ENCODE measurements around the gene NEAT1. TPM values are rescaled to one million over a fixed set of nuclear protein-coding genes. Genes with fewer than 3 reads are reported as not detected.

NEAT1 gene
- total RNA-seq, 1 experiment from 2014 or later: 564 TPM

GRCh38 chr11:65445101-65445603 lies 22.6 kb downstream of the NEAT1 start:
- Histone ChIP-seq H3K9me2 (ENCODE audit: insufficient read depth) (no peaks in the 10 kb centered on the region), H3K4me3 (replicated peaks in 1 of 2; ENCODE audit: low read depth in 1 of 2, low read length in 2 of 2) (no peak overlapping the region), H3K4me2 (ENCODE audit: low read length) (no peak overlapping the region), H3K79me2 (ENCODE audit: insufficient read depth, low read length) (no peaks in the 10 kb centered on the region; the same call in 1 of the 2 replicates), H3K36me3 (ENCODE audit: control insufficient read depth in 1 of 2, insufficient read depth in 2 of 2, low read length in 2 of 2) (no peaks in the 10 kb centered on the region), H3K4me1 (ENCODE audit: control insufficient read depth in 1 of 2, insufficient read depth in 2 of 2, low read length in 2 of 2) (peaks cover 19 to 28% of the 10 kb centered on the region in 2 experiments; a peak in 3 of 4 replicates), H3K27ac (ENCODE audit: low read depth, low read length) (peak overlapping the region; percentile 21; the same call in 1 of the 2 replicates), H2AFZ (ENCODE audit: low read depth, low read length, poor library complexity, severe bottlenecking) (no peak overlapping the region), H3K9ac (ENCODE audit: low read length) (no peak overlapping the region), H3K9me3 (ENCODE audit: control insufficient read depth in 1 of 2, insufficient read depth in 1 of 2, low read depth in 1 of 2, low read length in 2 of 2) (no peaks in the 10 kb centered on the region), H4K20me1 (ENCODE audit: insufficient read depth) (no peaks in the 10 kb centered on the region), H3K27me3 (ENCODE audit: insufficient read depth, low read length) (no peaks in the 10 kb centered on the region)
- CTCF ChIA-PET: interaction anchor here (0.7 to 2.7 kb wide), 2 partner anchors 24 to 28 kb away, joined by 3 to 14 read pairs; no protein-coding TSS in a partner anchor
- BruUV-seq (replicated peaks): no TSS peak
- RAD21 ChIA-PET (ENCODE audit: low non-redundant PET in 1 of 2, low total read pairs in 2 of 2, uncharacterized antibody in 2 of 2, unreplicated experiment in 2 of 2): no interaction called here
- POLR2A ChIA-PET: interaction anchor here (0.6 to 4.2 kb wide), 3 partner anchors 24 to 62 kb away, joined by 5 to 23 read pairs (median 18); partner anchors contain the start of gene MALAT1
- ATAC-seq: 0 out of 2 replicates have a peak, but pooled peaks have one; percentile 3
- no peak for DNase-seq (ENCODE audit: low read depth, low spot score)
- intact Hi-C loops (cut with micrococcal nuclease): no loop called here
- TF ChIP-seq CEBPB (IDR thresholded peaks at IDR 0.05; ENCODE audit: low read depth) (no peak), POLR2AphosphoS5 (IDR thresholded peaks at IDR 0.05; ENCODE audit: low read depth, low read length) (peak; percentile 13; the same call in 1 of the 2 replicates)

GRCh38 chr11:65445604-65446445 lies 23.2 kb downstream of the NEAT1 start:
- H3K36me3 ChIP-seq (ENCODE audit: control insufficient read depth in 1 of 2, insufficient read depth in 2 of 2, low read length in 2 of 2): no peaks in the 10 kb centered on the region
- H2AFZ ChIP-seq (ENCODE audit: low read depth, low read length, poor library complexity, severe bottlenecking): no peak overlapping the region
- RAD21 ChIA-PET (ENCODE audit: low non-redundant PET in 1 of 2, low total read pairs in 2 of 2, uncharacterized antibody in 2 of 2, unreplicated experiment in 2 of 2): no interaction called here
- POLR2A ChIA-PET: interaction anchor here (1.0 to 4.2 kb wide), 6 partner anchors 9 to 62 kb away, joined by 3 to 23 read pairs (median 4); partner anchors contain the start of genes MALAT1 and NEAT1
- H3K4me3 ChIP-seq (replicated peaks in 1 of 2; ENCODE audit: low read depth in 1 of 2, low read length in 2 of 2): no peak overlapping the region
- H4K20me1 ChIP-seq (ENCODE audit: insufficient read depth): no peaks in the 10 kb centered on the region
- no TSS peak for BruUV-seq (replicated peaks)
- 0 out of 2 replicates have a peak, but pooled peaks have one; percentile 5 for ATAC-seq
- peaks cover 18 to 24% of the 10 kb centered on the region in 2 experiments; a peak in 3 of 4 replicates for H3K4me1 ChIP-seq (ENCODE audit: control insufficient read depth in 1 of 2, insufficient read depth in 2 of 2, low read length in 2 of 2)
- intact Hi-C loops (cut with micrococcal nuclease): no loop called here
- no peaks in the 10 kb centered on the region for H3K27me3 ChIP-seq (ENCODE audit: insufficient read depth, low read length)
- CTCF ChIA-PET: interaction anchor here (2.7 kb wide), 1 partner anchor 23 kb away, joined by 14 read pairs; no protein-coding TSS in a partner anchor
- DNase-seq (ENCODE audit: low read depth, low spot score): no peak
- no peak overlapping the region for H3K4me2 ChIP-seq (ENCODE audit: low read length)
- no peaks in the 10 kb centered on the region; the same call in 1 of the 2 replicates for H3K79me2 ChIP-seq (ENCODE audit: insufficient read depth, low read length)
- no peaks in the 10 kb centered on the region for H3K9me3 ChIP-seq (ENCODE audit: control insufficient read depth in 1 of 2, insufficient read depth in 1 of 2, low read depth in 1 of 2, low read length in 2 of 2)
- H3K27ac ChIP-seq (ENCODE audit: low read depth, low read length): peak overlapping the region; percentile 21; the same call in 1 of the 2 replicates
- no peak overlapping the region for H3K9ac ChIP-seq (ENCODE audit: low read length)
- H3K9me2 ChIP-seq (ENCODE audit: insufficient read depth): no peaks in the 10 kb centered on the region
- TF ChIP-seq CBX3 (IDR thresholded peaks at IDR 0.05; ENCODE audit: low read depth) (no peak), ZBTB33 (IDR thresholded peaks at IDR 0.05; ENCODE audit: extremely low read depth, insufficient replicate concordance, low read length) (no peak), ELF1 (IDR thresholded peaks at IDR 0.05; ENCODE audit: borderline replicate concordance, low read depth) (no peak), CEBPB (IDR thresholded peaks at IDR 0.05; ENCODE audit: low read depth) (no peak), POLR2A (IDR thresholded peaks at IDR 0.05; ENCODE audit: borderline replicate concordance, extremely low read depth, insufficient read depth, insufficient read length) (no peak), YY1 (IDR thresholded peaks at IDR 0.05; ENCODE audit: extremely low read depth, insufficient replicate concordance, low read depth, low read length) (no peak), MAX (IDR thresholded peaks at IDR 0.05) (no peak), SIN3A (IDR thresholded peaks at IDR 0.05; ENCODE audit: low read depth) (no peak), CTCF (IDR thresholded peaks at IDR 0.05 in 2 of 3, conservative IDR thresholded peaks at IDR 0.05 in 1 of 3; ENCODE audit: borderline replicate concordance in 1 of 3, insufficient read depth in 1 of 3, low read depth in 2 of 3, low read length in 2 of 3) (no peak), ZNF274 (IDR thresholded peaks at IDR 0.05; ENCODE audit: low read depth, low read length) (no peak), ATF3 (IDR thresholded peaks at IDR 0.05) (no peak), POLR2AphosphoS5 (IDR thresholded peaks at IDR 0.05; ENCODE audit: low read depth, low read length) (no peak)
